Astrocyte of the cerebellum (primary cell): ENCODE results near the gene ZNF729.
"Not testable (repeated sequence)": the region's sequence is repeated elsewhere in the genome, so short reads cannot be mapped to it uniquely, and the experiment has no call there.

Experiments used
- DNase-seq: peaks from one replicate; pipeline ENCODE4 v3.0.0-alpha.2; 2011; ENCODE audit warnings: low read depth
- H3K4me3 ChIP-seq: 2 replicates; pipeline ENCODE4 v1.5.1; 2011; ENCODE audit warnings: mild to moderate bottlenecking, low read depth, low read length, moderate library complexity
- CTCF ChIP-seq: IDR thresholded peaks from 2 replicates; pipeline ENCODE4 v1.5.1; 2012; ENCODE audit warnings: low read length, low read depth, moderate library complexity, mild to moderate bottlenecking; ENCODE audit errors: missing control alignments
- in situ Hi-C: cut with HindIII; loops from 2 replicates; pipeline ENCODE4 v1.10.0; 2017; ENCODE audit warnings: low sequenced_read_pairs

The ZNF729 gene

DNA sequence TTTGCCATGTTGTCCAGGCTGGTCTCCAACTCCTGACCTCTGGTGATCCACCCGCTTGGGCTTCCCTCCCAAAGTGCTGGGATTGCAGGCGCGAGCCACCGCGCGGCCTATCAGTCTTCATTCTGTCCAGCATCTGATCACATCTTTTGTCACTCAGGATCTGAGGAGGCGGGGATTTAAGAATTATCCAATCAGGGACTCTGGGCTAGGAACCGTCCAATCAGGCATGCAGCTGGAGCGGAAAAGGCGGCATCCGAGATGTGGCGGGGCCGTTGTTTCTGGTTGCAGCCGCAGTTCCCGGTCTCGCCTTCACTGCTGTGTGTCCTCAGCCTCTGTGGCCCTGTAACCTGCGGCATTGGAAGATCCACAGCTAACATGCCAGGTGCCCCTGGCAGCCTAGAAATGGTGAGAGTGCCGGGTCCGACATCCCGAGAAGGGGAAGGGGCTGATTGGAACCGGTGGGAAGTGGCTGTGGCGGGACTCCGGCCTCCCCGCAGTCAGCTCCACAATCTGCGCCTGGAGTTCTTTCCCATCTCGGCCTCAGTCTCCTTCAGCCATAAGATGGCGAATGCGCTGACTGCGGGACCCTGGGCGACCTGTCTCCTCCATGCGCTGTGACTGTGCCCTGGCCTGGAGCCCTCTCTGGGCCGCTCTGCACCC is at the start of gene ZNF729:
Gene ZNF729, plus strand, starts transcription at position 291 of the 660 bp plus-strand sequence. Its CDS starts 85 bp downstream, at position 376.
- no peak within 1 kb of the TSS for H3K4me3 ChIP-seq

GRCh38 chr19:22256856-22257255 is 29.4 kb upstream of the ZNF729 start:
- no peak for DNase-seq
- in situ Hi-C loops = no loop called here
- H3K4me3 ChIP-seq = no peak overlapping the region
- TF ChIP-seq CTCF = no peak

More for the DNA sequence above, at the start of gene ZNF729:
- DNase-seq = no peak
- in situ Hi-C loops = no loop called here
- TF ChIP-seq CTCF = no peak

- DNase-seq = no peak
- no peak overlapping the region for H3K4me3 ChIP-seq
- in situ Hi-C loops = no loop called here
- no peak for TF ChIP-seq CTCF
Measured at GRCh38 chr19:22257381-22257780, 28.9 kb upstream of the ZNF729 start.

GRCh38 chr19:22257916-22258315 is 28.3 kb upstream of the ZNF729 start:
- no peak for DNase-seq
- H3K4me3 ChIP-seq = no peak overlapping the region
- TF ChIP-seq CTCF = no peak
- in situ Hi-C loops = no loop called here

DNA sequence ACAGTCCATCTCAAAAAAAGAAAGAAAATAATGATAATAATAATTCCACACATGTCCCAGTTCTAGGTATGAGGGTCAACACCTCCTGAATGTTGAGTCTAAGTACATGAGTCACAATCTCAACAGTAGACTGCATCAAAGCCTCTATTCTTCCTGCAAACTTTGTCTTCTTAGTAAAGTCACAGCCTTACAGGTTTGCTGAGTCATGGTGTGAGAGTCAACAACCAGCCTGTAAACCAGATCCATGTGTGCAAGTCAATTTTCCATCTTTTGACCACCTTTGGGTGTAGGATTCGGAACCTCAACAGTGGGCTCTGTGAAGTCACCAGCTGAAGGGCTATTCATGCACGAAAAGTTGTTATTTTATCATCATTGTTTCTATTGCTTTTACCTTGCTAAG is 25.7 kb upstream of the ZNF729 start:
- DNase-seq = no peak
- in situ Hi-C loops = no loop called here
- TF ChIP-seq CTCF = no peak
- no peak overlapping the region for H3K4me3 ChIP-seq

DNA sequence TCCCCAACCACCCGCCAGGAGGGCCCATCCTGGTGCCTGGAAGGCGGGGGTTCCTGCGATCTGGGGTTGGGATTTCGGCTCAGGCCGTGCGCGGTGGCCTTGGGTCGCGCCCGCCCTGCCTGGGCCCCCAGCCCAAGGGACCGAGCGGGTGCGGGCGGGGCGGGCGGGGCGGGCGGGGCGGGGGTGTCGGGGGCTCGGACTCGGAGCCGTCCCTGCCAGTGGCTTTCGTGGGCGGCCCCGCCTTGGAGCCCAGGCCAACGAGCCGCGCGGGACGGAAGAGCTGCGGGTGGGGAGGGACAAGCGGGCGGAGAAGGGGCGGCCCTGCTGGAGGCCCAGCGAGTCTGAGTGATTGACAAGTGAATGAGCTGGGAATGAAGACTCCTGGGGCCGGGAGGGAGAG is 24.6 kb upstream of the ZNF729 start:
- no peak for DNase-seq
- TF ChIP-seq CTCF = no peak
- in situ Hi-C loops = no loop called here
- no peak overlapping the region for H3K4me3 ChIP-seq

GRCh38 chr19:22263121-22263520 is 23.1 kb upstream of the ZNF729 start:
- no peak for DNase-seq
- TF ChIP-seq CTCF = no peak
- in situ Hi-C loops = no loop called here
- H3K4me3 ChIP-seq = no peak overlapping the region

DNA sequence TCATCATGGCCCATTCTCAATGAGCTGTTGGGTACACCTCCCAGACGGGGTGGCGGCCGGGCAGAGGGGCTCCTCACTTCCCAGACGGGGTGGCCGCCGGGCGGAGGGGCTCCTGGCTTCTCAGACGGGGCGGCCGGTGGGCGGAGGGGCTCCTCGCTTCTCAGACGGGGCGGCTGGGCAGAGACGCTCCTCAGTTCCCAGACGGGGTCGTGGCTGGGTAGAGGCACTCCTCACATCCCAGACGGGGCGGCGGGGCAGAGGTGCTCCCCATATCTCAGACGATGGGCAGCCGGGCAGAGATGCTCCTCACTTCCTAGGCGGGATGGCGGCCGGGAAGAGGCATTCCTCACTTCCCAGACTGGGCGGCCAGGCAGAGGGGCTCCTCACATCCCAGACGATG is 35.3 kb downstream of the ZNF729 start:
- in situ Hi-C loops, H3K4me3 ChIP-seq, DNase-seq: not testable (repeated sequence)
